HepG2 (cell line): ENCODE measurements around the gene CYB5B. TPM values are rescaled to one million over a fixed set of nuclear protein-coding genes. Genes with fewer than 3 reads are reported as not detected.

Source experiments
- ATAC-seq: fragments of 200-7000 bp; cut with Tn5 transposase; 3 replicates; pipeline ENCODE4 v1.9.1; 2020; ENCODE audit warnings: mild to moderate bottlenecking, moderate library complexity
- BruUV-seq: library from RNA; stranded (reverse); fragments of 400-500 nt; replicated peaks from 2 replicates; lab custom pipeline; 2021; lab: Mats Ljungman, UMichigan
- CTCF ChIA-PET: fragments of 300-600 bp; formaldehyde crosslinking; extraction: SDS; loops from one replicate; lab custom pipeline; 2021; ENCODE audit warnings: low total read pairs, inconsistent platforms, low intra/inter-chr PET ratio; lab: Yijun Ruan, JAX
- POLR2A ChIA-PET: fragments of 350-600 bp; sonication (Branson Sonifier 250); formaldehyde crosslinking; loops from one replicate; lab custom pipeline; 2020; ENCODE audit warnings: antibody characterized with exemption, inconsistent platforms; lab: Yijun Ruan, JAX
- DNase-seq: peaks from one replicate; pipeline ENCODE4 v3.0.0-alpha.2; 2015; ENCODE audit warnings: low spot score
- FAIRE-seq: peaks from 3 replicates; lab custom pipeline; 2011; peaks lifted over from hg19 to GRCh38; lab: Jason Lieb, UNC
- H2AFZ ChIP-seq: one replicate; pipeline ENCODE4 v1.6.1; 2011; ENCODE audit warnings: low read length, inconsistent platforms
- H3K27ac ChIP-seq: fragments of 300-600 bp; 3 replicates; pipeline ENCODE4 v1.8.0; 2011; ENCODE audit warnings: mixed run types, mild to moderate bottlenecking, mixed read lengths, low read length, inconsistent platforms; ENCODE audit not compliant: insufficient read depth; ENCODE audit errors: extremely low read length
- H3K27me3 ChIP-seq, 2 experiments: fragments of 200-600 bp in 1 of 2; 2 replicates in 1 of 2; 3 replicates in 1 of 2; pipeline versions ENCODE4 v1.6.0 to v1.8.0; 2011; ENCODE audit warnings: low read length in 2 of 2, mild to moderate bottlenecking in 2 of 2, moderate library complexity in 2 of 2, inconsistent platforms in 1 of 2; ENCODE audit not compliant: insufficient read depth in 2 of 2, control insufficient read depth in 1 of 2
- H3K36me3 ChIP-seq, 2 experiments: fragments of 200-600 bp in 1 of 2; replicated peaks in 1 of 2; 2 replicates in 1 of 2; 3 replicates in 1 of 2; pipeline versions ENCODE4 v1.5.1 to v1.8.0; 2011; ENCODE audit warnings: low read length in 2 of 2, inconsistent platforms in 1 of 2; ENCODE audit not compliant: insufficient read depth in 2 of 2, control insufficient read depth in 1 of 2
- H3K4me1 ChIP-seq: 2 replicates; pipeline ENCODE4 v1.5.1; 2012; ENCODE audit warnings: low read length, inconsistent platforms; ENCODE audit not compliant: insufficient read depth
- H3K4me2 ChIP-seq: 2 replicates; pipeline ENCODE4 v1.6.0; 2011; ENCODE audit warnings: low read depth, low read length, inconsistent platforms
- H3K4me3 ChIP-seq, 3 experiments: fragments of 200-600 bp in 1 of 3; sonication (generic), shearing (Covaris generic) in 1 of 3; replicated peaks in 1 of 3; 2 replicates each; pipeline ENCODE4 v1.5.1; 2011 to 2016; ENCODE audit warnings: low read length in 3 of 3, inconsistent platforms in 2 of 3, low read depth in 2 of 3, mild to moderate bottlenecking in 2 of 3, control low read depth in 1 of 3, mixed read lengths in 1 of 3; ENCODE audit not compliant: insufficient read depth in 1 of 3
- H3K79me2 ChIP-seq: one replicate; pipeline ENCODE4 v1.6.1; 2011; ENCODE audit warnings: low read length, inconsistent platforms; ENCODE audit not compliant: insufficient read depth
- H3K9ac ChIP-seq: 2 replicates; pipeline ENCODE4 v1.6.0; 2011; ENCODE audit warnings: mild to moderate bottlenecking, low read depth, low read length, inconsistent platforms; ENCODE audit not compliant: insufficient read depth
- H3K9me3 ChIP-seq: 2 replicates; pipeline ENCODE4 v1.5.1; 2012; ENCODE audit warnings: mild to moderate bottlenecking, low read length
- H4K20me1 ChIP-seq: 2 replicates; pipeline ENCODE4 v1.6.0; 2011; ENCODE audit warnings: inconsistent platforms, mild to moderate bottlenecking, low read length, moderate library complexity; ENCODE audit not compliant: insufficient read depth
- ISL2 ChIP-seq: sonication (generic); formaldehyde crosslinking; IDR thresholded peaks from 2 replicates; pipeline ENCODE4 v1.5.0; 2020; ENCODE audit warnings: missing genetic modification reagents
- THAP11 ChIP-seq: IDR thresholded peaks from 2 replicates; pipeline ENCODE4 v1.6.1; 2016; ENCODE audit warnings: missing biosample characterization, missing genetic modification reagents
- ZBTB25 ChIP-seq: IDR thresholded peaks from 2 replicates; pipeline ENCODE4 v1.6.1; 2018; ENCODE audit warnings: missing genetic modification reagents
- ZNF230 ChIP-seq: sonication (generic); formaldehyde crosslinking; IDR thresholded peaks from 2 replicates; pipeline ENCODE4 v1.4.0; 2020; ENCODE audit warnings: mild to moderate bottlenecking, missing genetic modification reagents
- ZNF552 ChIP-seq: sonication (generic); formaldehyde crosslinking; IDR thresholded peaks from 2 replicates; pipeline ENCODE4 v1.9.0; 2022; ENCODE audit warnings: missing genetic modification reagents, mild to moderate bottlenecking, borderline replicate concordance
- ZNF768 ChIP-seq: sonication (generic); formaldehyde crosslinking; IDR thresholded peaks from 2 replicates; pipeline ENCODE4 v1.4.0; 2020; ENCODE audit warnings: missing genetic modification reagents
- WGBS: methylation state at CpG from one replicate; pipeline ENCODE4 v1.1.6; 2017; ENCODE audit warnings: low lambda C conversion rate; 5-methylcytosine and 5-hydroxymethylcytosine counted together
- in situ Hi-C: cut with HindIII; loops from 2 replicates; pipeline ENCODE4 v1.10.0; 2017; ENCODE audit warnings: low pct_unique_long_range_greater_than_20kb; ENCODE audit not compliant: extremely low pct_ligation_motif_present
- intact Hi-C: fragments of 100-400 bp; cut with micrococcal nuclease; formaldehyde crosslinking; loops from one replicate; pipeline ENCODE4 v1.10.0; 2022; ENCODE audit not compliant: unreplicated experiment
- polyA plus RNA-seq, 8 experiments: library from polyadenylated mRNA; depleted of rRNA in 3 of 8; stranded (reverse) in 7 of 8; unstranded in 1 of 8; fragments of >200 nt; fragmentation: Illumina TruSeq in 4 of 8; extraction: Trizol in 4 of 8; gene quantifications; 2 replicates each; pipeline versions ENCODE4 v1.2.1 to v1.2.3, GENCODE V29; 2011 to 2016; ENCODE audit warnings: low read depth in 4 of 8, missing spikeins in 1 of 8, mixed read lengths in 1 of 8; ENCODE audit not compliant: insufficient read depth in 1 of 8
- total RNA-seq, 5 experiments: library from RNA; depleted of rRNA; stranded (reverse); fragments of >200 nt; fragmentation: Illumina TruSeq; extraction: Trizol; gene quantifications; 2 replicates each; pipeline ENCODE4 v1.2.3, GENCODE V29; 2016; ENCODE audit warnings: low read depth in 1 of 5
- TF ChIP-seq, protein P1 (sequence below): sonication (generic); formaldehyde crosslinking; IDR thresholded peaks from 2 replicates; pipeline ENCODE4 v1.5.0; 2020; ENCODE audit warnings: mild to moderate bottlenecking, missing genetic modification reagents, borderline replicate concordance

The CYB5B gene
- total and polyA plus RNA-seq, 2 of the 13 experiments (the other 11 are each of a cell fraction or from before 2014, with no cell fraction given), result 234 to 432 TPM

GRCh38 chr16:69483611-69484010 is 59.2 kb downstream of the CYB5B start:
- intact Hi-C loops, result no loop called here
- in situ Hi-C loops, result no loop called here

DNA sequence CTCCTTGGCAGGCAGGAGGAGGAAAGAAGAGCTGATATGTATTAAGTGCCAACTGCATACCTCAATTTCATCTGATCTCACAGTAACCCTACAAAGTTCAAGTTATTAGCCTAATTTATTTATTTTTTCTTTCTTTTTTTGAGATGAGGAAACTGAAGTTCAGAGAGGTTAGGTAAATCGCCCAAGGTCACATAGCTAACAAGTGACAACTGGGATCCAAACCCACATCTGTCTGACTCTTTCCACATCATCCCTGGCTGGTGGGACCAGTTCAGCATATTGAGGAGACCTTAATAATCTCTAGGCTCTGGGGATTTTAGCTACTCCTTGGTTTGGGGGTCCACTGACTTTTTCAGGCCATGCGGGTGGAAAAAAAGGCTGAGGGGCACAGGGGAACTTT is 60.9 kb downstream of the CYB5B start:
- ChIA-PET CTCF (no interaction called here), POLR2A (interaction anchor here (1.0 kb wide), 1 partner anchor 16 kb away, joined by 3 read pairs; no protein-coding TSS in a partner anchor)
- no peaks in the 10 kb centered on the region for H3K36me3 ChIP-seq
- TF ChIP-seq ZNF768 (CRISPR knock-in tag) (peak; percentile 55; the same call in 1 of the 2 replicates), ISL2 (CRISPR knock-in tag) (no peak)
- TF ChIP-seq, protein P1, sequence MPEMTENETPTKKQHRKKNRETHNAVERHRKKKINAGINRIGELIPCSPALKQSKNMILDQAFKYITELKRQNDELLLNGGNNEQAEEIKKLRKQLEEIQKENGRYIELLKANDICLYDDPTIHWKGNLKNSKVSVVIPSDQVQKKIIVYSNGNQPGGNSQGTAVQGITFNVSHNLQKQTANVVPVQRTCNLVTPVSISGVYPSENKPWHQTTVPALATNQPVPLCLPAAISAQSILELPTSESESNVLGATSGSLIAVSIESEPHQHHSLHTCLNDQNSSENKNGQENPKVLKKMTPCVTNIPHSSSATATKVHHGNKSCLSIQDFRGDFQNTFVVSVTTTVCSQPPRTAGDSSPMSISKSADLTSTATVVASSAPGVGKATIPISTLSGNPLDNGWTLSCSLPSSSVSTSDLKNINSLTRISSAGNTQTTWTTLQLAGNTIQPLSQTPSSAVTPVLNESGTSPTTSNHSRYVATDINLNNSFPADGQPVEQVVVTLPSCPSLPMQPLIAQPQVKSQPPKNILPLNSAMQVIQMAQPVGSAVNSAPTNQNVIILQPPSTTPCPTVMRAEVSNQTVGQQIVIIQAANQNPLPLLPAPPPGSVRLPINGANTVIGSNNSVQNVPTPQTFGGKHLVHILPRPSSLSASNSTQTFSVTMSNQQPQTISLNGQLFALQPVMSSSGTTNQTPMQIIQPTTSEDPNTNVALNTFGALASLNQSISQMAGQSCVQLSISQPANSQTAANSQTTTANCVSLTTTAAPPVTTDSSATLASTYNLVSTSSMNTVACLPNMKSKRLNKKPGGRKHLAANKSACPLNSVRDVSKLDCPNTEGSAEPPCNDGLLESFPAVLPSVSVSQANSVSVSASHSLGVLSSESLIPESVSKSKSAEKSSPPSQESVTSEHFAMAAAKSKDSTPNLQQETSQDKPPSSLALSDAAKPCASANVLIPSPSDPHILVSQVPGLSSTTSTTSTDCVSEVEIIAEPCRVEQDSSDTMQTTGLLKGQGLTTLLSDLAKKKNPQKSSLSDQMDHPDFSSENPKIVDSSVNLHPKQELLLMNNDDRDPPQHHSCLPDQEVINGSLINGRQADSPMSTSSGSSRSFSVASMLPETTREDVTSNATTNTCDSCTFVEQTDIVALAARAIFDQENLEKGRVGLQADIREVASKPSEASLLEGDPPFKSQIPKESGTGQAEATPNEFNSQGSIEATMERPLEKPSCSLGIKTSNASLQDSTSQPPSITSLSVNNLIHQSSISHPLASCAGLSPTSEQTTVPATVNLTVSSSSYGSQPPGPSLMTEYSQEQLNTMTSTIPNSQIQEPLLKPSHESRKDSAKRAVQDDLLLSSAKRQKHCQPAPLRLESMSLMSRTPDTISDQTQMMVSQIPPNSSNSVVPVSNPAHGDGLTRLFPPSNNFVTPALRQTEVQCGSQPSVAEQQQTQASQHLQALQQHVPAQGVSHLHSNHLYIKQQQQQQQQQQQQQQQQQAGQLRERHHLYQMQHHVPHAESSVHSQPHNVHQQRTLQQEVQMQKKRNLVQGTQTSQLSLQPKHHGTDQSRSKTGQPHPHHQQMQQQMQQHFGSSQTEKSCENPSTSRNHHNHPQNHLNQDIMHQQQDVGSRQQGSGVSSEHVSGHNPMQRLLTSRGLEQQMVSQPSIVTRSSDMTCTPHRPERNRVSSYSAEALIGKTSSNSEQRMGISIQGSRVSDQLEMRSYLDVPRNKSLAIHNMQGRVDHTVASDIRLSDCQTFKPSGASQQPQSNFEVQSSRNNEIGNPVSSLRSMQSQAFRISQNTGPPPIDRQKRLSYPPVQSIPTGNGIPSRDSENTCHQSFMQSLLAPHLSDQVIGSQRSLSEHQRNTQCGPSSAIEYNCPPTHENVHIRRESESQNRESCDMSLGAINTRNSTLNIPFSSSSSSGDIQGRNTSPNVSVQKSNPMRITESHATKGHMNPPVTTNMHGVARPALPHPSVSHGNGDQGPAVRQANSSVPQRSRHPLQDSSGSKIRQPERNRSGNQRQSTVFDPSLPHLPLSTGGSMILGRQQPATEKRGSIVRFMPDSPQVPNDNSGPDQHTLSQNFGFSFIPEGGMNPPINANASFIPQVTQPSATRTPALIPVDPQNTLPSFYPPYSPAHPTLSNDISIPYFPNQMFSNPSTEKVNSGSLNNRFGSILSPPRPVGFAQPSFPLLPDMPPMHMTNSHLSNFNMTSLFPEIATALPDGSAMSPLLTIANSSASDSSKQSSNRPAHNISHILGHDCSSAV (CRISPR knock-in tag), result no peak
- H3K4me3 ChIP-seq, result no peak overlapping the region
- H4K20me1 ChIP-seq, result no peaks in the 10 kb centered on the region
- no peak overlapping the region for H3K4me2 ChIP-seq
- no peaks in the 10 kb centered on the region for H3K79me2 ChIP-seq
- H3K9me3 ChIP-seq, result no peaks in the 10 kb centered on the region
- no peak for ATAC-seq
- H3K4me1 ChIP-seq, result peaks cover 34% of the 10 kb centered on the region
- H3K9ac ChIP-seq, result no peak overlapping the region
- H2AFZ ChIP-seq, result no peak overlapping the region
- BruUV-seq, result no TSS peak
- H3K27me3 ChIP-seq, result no peaks in the 10 kb centered on the region
- WGBS, result 63% methylated on average over 2 of the region's 2 CpGs
- in situ Hi-C loops, result no loop called here
- FAIRE-seq, result peak; percentile 72
- no peak for DNase-seq
- H3K27ac ChIP-seq, result no peak overlapping the region
- intact Hi-C loops, result no loop called here

More at GRCh38 chr16:69483611-69484010, 59.2 kb downstream of the CYB5B start:
- Histone ChIP-seq H3K4me1 (peaks cover 40% of the 10 kb centered on the region), H4K20me1 (no peaks in the 10 kb centered on the region), H3K27me3 (no peaks in the 10 kb centered on the region), H3K79me2 (no peaks in the 10 kb centered on the region), H3K9ac (no peak overlapping the region), H3K4me2 (no peak overlapping the region), H2AFZ (no peak overlapping the region), H3K9me3 (no peaks in the 10 kb centered on the region), H3K27ac (no peak overlapping the region), H3K36me3 (no peaks in the 10 kb centered on the region), H3K4me3 (no peak overlapping the region)
- no peak for ATAC-seq
- DNase-seq, result no peak
- FAIRE-seq, result no peak
- BruUV-seq, result no TSS peak
- 83% methylated on average over 5 of the region's 5 CpGs for WGBS
- ChIA-PET POLR2A (no interaction called here), CTCF (no interaction called here)
- TF ChIP-seq ZBTB25, result no peak
- no peak for TF ChIP-seq ZNF552
- TF ChIP-seq THAP11, result no peak
- no peak for TF ChIP-seq ZNF230 (CRISPR knock-in tag)
